Measurements from ENCODE around the gene DLGAP1. TPM values are rescaled to one million over a fixed set of nuclear protein-coding genes. Genes with fewer than 3 reads are reported as not detected.
A peak's percentile ranks its signal among the peaks of the same experiment; 100 is the strongest.

DLGAP1 gene
- total RNA-seq, 1 experiment from 2014 or later, result 23.2 TPM

- Histone ChIP-seq H2BK20ac (ENCODE audit: low read depth, low read length, poor library complexity, severe bottlenecking) (no peak overlapping the region), H3K23me2 (ENCODE audit: insufficient read length, low read depth, low read length, poor library complexity, severe bottlenecking) (peaks cover 2% of the 10 kb centered on the region), H3K4me1 (ENCODE audit: insufficient read depth, low read length) (peaks cover 16% of the 10 kb centered on the region; the same call in 1 of the 2 replicates), H2BK12ac (ENCODE audit: insufficient read length, low read depth, low read length) (no peak overlapping the region), H3K79me1 (ENCODE audit: insufficient read depth, low read depth, low read length, poor library complexity, severe bottlenecking) (no peaks in the 10 kb centered on the region), H3K18ac (ENCODE audit: insufficient read length, low read depth, low read length) (no peak overlapping the region), H4K20me1 (ENCODE audit: control insufficient read depth, insufficient read depth, insufficient read length) (no peaks in the 10 kb centered on the region), H4K8ac (replicated peaks; ENCODE audit: insufficient read length, low read depth, low read length) (no peak overlapping the region), H3K9ac (ENCODE audit: extremely low read depth, insufficient read length, low read length) (no peak overlapping the region), H3K14ac (ENCODE audit: insufficient read depth, low read length) (no peak overlapping the region), H2BK15ac (ENCODE audit: low read depth, low read length) (no peak overlapping the region), H2BK120ac (ENCODE audit: low read depth, low read length, poor library complexity, severe bottlenecking) (no peak overlapping the region), H2AFZ (ENCODE audit: low read length) (no peak overlapping the region), H4K91ac (ENCODE audit: insufficient read length, low read depth, low read length) (no peak overlapping the region), H3K27me3 (ENCODE audit: insufficient read depth, low read length) (peaks cover 9% of the 10 kb centered on the region; the same call in 1 of the 2 replicates), H3T11ph (ENCODE audit: low read length) (no peak overlapping the region), H3K4me2 (ENCODE audit: insufficient read depth, insufficient read length, low read length) (peak overlapping the region; percentile 50), H3K56ac (ENCODE audit: insufficient read length, low read depth, low read length) (no peak overlapping the region), H3K9me3 (ENCODE audit: control insufficient read depth, low read depth, low read length) (no peaks in the 10 kb centered on the region), H4K5ac (ENCODE audit: insufficient read length, low read depth, low read length) (no peak overlapping the region), H2AK5ac (ENCODE audit: insufficient read length, low read length) (no peak overlapping the region), H3K23ac (ENCODE audit: insufficient read length, low read depth, low read length) (no peak overlapping the region), H2BK5ac (ENCODE audit: insufficient read length, low read length) (no peak overlapping the region), H3K27ac (ENCODE audit: insufficient read length, low read depth, low read length) (no peak overlapping the region), H3K79me2 (ENCODE audit: insufficient read depth, low read length) (no peaks in the 10 kb centered on the region), H3K4ac (ENCODE audit: low read depth, low read length) (no peak overlapping the region)
- no peak for DNase-seq
- peaks cover 0 to 3% of the 10 kb centered on the region in 2 experiments; a peak in 1 of 5 replicates for H3K9me3 Mint-ChIP-seq
- H3K4me3 Mint-ChIP-seq, result peak overlapping the region; percentile 56 to 60; a peak in 4 of 5 replicates
- peak overlapping the region in 2 of 3 experiments; percentile 21 to 23; a peak in 1 of 7 replicates for H3K27ac Mint-ChIP-seq
- H3K36me3 Mint-ChIP-seq (ENCODE audit: insufficient read depth in 1 of 3, low read depth in 3 of 3), result peaks cover 0 to 10% (median 6%) of the 10 kb centered on the region in 3 experiments; a peak in 4 of 7 replicates
- peaks cover 33% of the 10 kb centered on the region for H3K27me3 Mint-ChIP-seq (ENCODE audit: low read depth)
- WGBS (ENCODE audit: extremely low coverage, insufficient read length, low lambda C conversion rate), result no CpG with 5 or more reads among the region's 6 CpGs
- no peak for TF ChIP-seq CTCF (conservative IDR thresholded peaks at IDR 0.05)
- H3K4me1 Mint-ChIP-seq, result peaks cover 60 to 68% of the 10 kb centered on the region in 2 experiments
These were observed 862.2 kb downstream of the DLGAP1 start for GRCh38 chr18:3592864-3593263.
